Neural progenitor cell (in vitro differentiated cells): Measurements from ENCODE around the gene OSBPL1A. TPM values are rescaled to one million over a fixed set of nuclear protein-coding genes. Genes with fewer than 3 reads are reported as not detected.

Experiments used
- DNase-seq: peaks from one replicate; pipeline ENCODE4 v3.0.0-alpha.2; 2016; ENCODE audit warnings: low spot score
- H2AFZ ChIP-seq: fragments of 200-600 bp; sonication (generic); replicated peaks from 2 replicates; pipeline ENCODE4 v1.6.1; 2016; ENCODE audit warnings: antibody characterized with exemption
- H3F3A ChIP-seq: fragments of 200-600 bp; sonication (generic); 2 replicates; pipeline ENCODE4 v1.6.1; 2016; ENCODE audit warnings: antibody characterized with exemption, low read depth
- H3K27ac ChIP-seq: fragments of 200-600 bp; sonication (generic); 2 replicates; pipeline ENCODE4 v1.5.1; 2016; ENCODE audit warnings: mild to moderate bottlenecking
- H3K27me3 ChIP-seq: fragments of 200-600 bp; sonication (generic); 2 replicates; pipeline ENCODE4 v1.6.1; 2016; ENCODE audit warnings: mild to moderate bottlenecking, moderate library complexity
- H3K36me3 ChIP-seq: fragments of 200-600 bp; sonication (generic); 2 replicates; pipeline ENCODE4 v1.5.1; 2016
- H3K4me1 ChIP-seq: fragments of 200-600 bp; sonication (generic); 2 replicates; pipeline ENCODE4 v1.6.1; 2016; ENCODE audit warnings: mixed run types
- H3K4me2 ChIP-seq: fragments of 200-600 bp; sonication (generic); 2 replicates; pipeline ENCODE4 v1.6.1; 2016
- H3K4me3 ChIP-seq: fragments of 200-600 bp; sonication (generic); 2 replicates; pipeline ENCODE4 v1.5.1; 2016
- H3K79me2 ChIP-seq: fragments of 200-600 bp; sonication (generic); 2 replicates; pipeline ENCODE4 v1.6.1; 2016; ENCODE audit warnings: low read depth
- H3K9ac ChIP-seq: fragments of 200-600 bp; sonication (generic); 2 replicates; pipeline ENCODE4 v1.6.1; 2016
- H3K9me3 ChIP-seq: fragments of 200-600 bp; sonication (generic); 2 replicates; pipeline ENCODE4 v1.5.1; 2016; ENCODE audit warnings: low read depth
- H4K20me1 ChIP-seq: fragments of 200-600 bp; sonication (generic); 2 replicates; pipeline ENCODE4 v1.6.1; 2016; ENCODE audit warnings: low read depth
- H3K27ac Mint-ChIP-seq: 3 replicates; pipeline ENCODE4 v1.8.0; 2021; ENCODE audit warnings: mixed read lengths
- H3K27me3 Mint-ChIP-seq: 2 replicates; pipeline ENCODE4 v1.8.0; 2022; ENCODE audit warnings: low read depth, mild to moderate bottlenecking, inconsistent platforms, moderate library complexity, mixed read lengths; ENCODE audit not compliant: insufficient read depth
- H3K36me3 Mint-ChIP-seq: 3 replicates; pipeline ENCODE4 v1.8.0; 2021; ENCODE audit warnings: mixed read lengths
- H3K4me1 Mint-ChIP-seq: 3 replicates; pipeline ENCODE4 v1.8.0; 2021; ENCODE audit warnings: mixed read lengths
- H3K4me3 Mint-ChIP-seq: 3 replicates; pipeline ENCODE4 v1.8.0; 2021; ENCODE audit warnings: mild to moderate bottlenecking, moderate library complexity, mixed read lengths
- H3K9me3 Mint-ChIP-seq: 3 replicates; pipeline ENCODE4 v1.8.0; 2020; ENCODE audit warnings: mixed read lengths
- CTCF ChIP-seq: fragments of 200-600 bp; sonication (generic); IDR thresholded peaks from 2 replicates; pipeline ENCODE4 v1.5.1; 2017; ENCODE audit warnings: antibody characterized with exemption, mild to moderate bottlenecking
- EZH2 ChIP-seq: fragments of 200-600 bp; sonication (generic); IDR thresholded peaks from 2 replicates; pipeline ENCODE4 v1.6.1; 2017; ENCODE audit warnings: antibody characterized with exemption, mild to moderate bottlenecking, moderate library complexity
- EZH2phosphoT487 ChIP-seq: fragments of 200-600 bp; sonication (generic); IDR thresholded peaks from 2 replicates; pipeline ENCODE4 v1.6.1; 2017; ENCODE audit warnings: antibody characterized with exemption
- total RNA-seq: library from RNA; depleted of rRNA; stranded (reverse); fragments of >200 nt; gene quantifications from 2 replicates; pipeline ENCODE4 v1.2.3, GENCODE V29; 2015; ENCODE audit warnings: low replicate concordance

OSBPL1A gene
- total RNA-seq, 1 donor from 2014 or later = 75.0 TPM

- peaks cover 38% of the 10 kb centered on the region for H3K36me3 Mint-ChIP-seq
- H3K4me2 ChIP-seq = no peak overlapping the region
- H3K4me1 ChIP-seq = no peaks in the 10 kb centered on the region
- H3F3A ChIP-seq = no peaks in the 10 kb centered on the region
- H3K36me3 ChIP-seq = no peaks in the 10 kb centered on the region
- DNase-seq = no peak
- H3K9ac ChIP-seq = no peak overlapping the region
- H3K27me3 ChIP-seq = no peaks in the 10 kb centered on the region
- no peaks in the 10 kb centered on the region for H3K79me2 ChIP-seq
- peaks cover 5% of the 10 kb centered on the region for H3K4me1 Mint-ChIP-seq
- no peak overlapping the region for H3K27ac Mint-ChIP-seq
- no peaks in the 10 kb centered on the region for H4K20me1 ChIP-seq
- no peaks in the 10 kb centered on the region for H3K9me3 ChIP-seq
- H3K27ac ChIP-seq = no peak overlapping the region
- no peaks in the 10 kb centered on the region for H3K27me3 Mint-ChIP-seq
- no peak for TF ChIP-seq EZH2
- no peak for TF ChIP-seq EZH2phosphoT487
- no peak for TF ChIP-seq CTCF
- H3K4me3 ChIP-seq = no peak overlapping the region
- H3K9me3 Mint-ChIP-seq = no peaks in the 10 kb centered on the region
- no peak overlapping the region for H2AFZ ChIP-seq
- no peak overlapping the region for H3K4me3 Mint-ChIP-seq
Measured at GRCh38 chr18:24170360-24170759, 227.3 kb downstream of the OSBPL1A start.

- no peak for DNase-seq
- Histone ChIP-seq H3K9me3 (no peaks in the 10 kb centered on the region), H2AFZ (no peak overlapping the region), H3K79me2 (no peaks in the 10 kb centered on the region), H3K27me3 (no peaks in the 10 kb centered on the region), H3K9ac (no peak overlapping the region), H3K27ac (no peak overlapping the region), H3K4me3 (no peak overlapping the region), H4K20me1 (no peaks in the 10 kb centered on the region), H3K4me1 (no peaks in the 10 kb centered on the region), H3F3A (no peaks in the 10 kb centered on the region), H3K4me2 (no peak overlapping the region), H3K36me3 (no peaks in the 10 kb centered on the region)
- no peak for TF ChIP-seq EZH2
- no peak for TF ChIP-seq EZH2phosphoT487
- TF ChIP-seq CTCF = no peak
- peaks cover 45% of the 10 kb centered on the region for H3K36me3 Mint-ChIP-seq
- H3K27ac Mint-ChIP-seq = no peak overlapping the region
- H3K27me3 Mint-ChIP-seq = no peaks in the 10 kb centered on the region
- H3K4me1 Mint-ChIP-seq = peaks cover 5% of the 10 kb centered on the region
- no peak overlapping the region for H3K4me3 Mint-ChIP-seq
- no peaks in the 10 kb centered on the region for H3K9me3 Mint-ChIP-seq
Measured at GRCh38 chr18:24168496-24168895, 229.1 kb downstream of the OSBPL1A start.

GRCh38 chr18:24161304-24161703, 236.3 kb downstream of the OSBPL1A start:
- H3K4me1 Mint-ChIP-seq = no peaks in the 10 kb centered on the region
- H3K9me3 Mint-ChIP-seq = no peaks in the 10 kb centered on the region
- no peaks in the 10 kb centered on the region for H3K4me1 ChIP-seq

More at GRCh38 chr18:24161304-24161703, 236.3 kb downstream of the OSBPL1A start:
- Histone ChIP-seq H3K79me2 (no peaks in the 10 kb centered on the region), H2AFZ (no peak overlapping the region), H3K36me3 (no peaks in the 10 kb centered on the region), H3K9me3 (no peaks in the 10 kb centered on the region), H3K9ac (no peak overlapping the region), H3K4me2 (no peak overlapping the region), H4K20me1 (no peaks in the 10 kb centered on the region), H3F3A (no peaks in the 10 kb centered on the region), H3K4me3 (no peak overlapping the region), H3K27me3 (no peaks in the 10 kb centered on the region), H3K27ac (no peak overlapping the region)
- Mint-ChIP-seq H3K27me3 (peaks cover 4% of the 10 kb centered on the region), H3K4me3 (no peak overlapping the region), H3K36me3 (peaks cover 30% of the 10 kb centered on the region), H3K27ac (no peak overlapping the region)
- TF ChIP-seq EZH2phosphoT487 = no peak
- no peak for TF ChIP-seq EZH2
- no peak for TF ChIP-seq CTCF
- DNase-seq = no peak
